ENCODE data around the gene HAND1. TPM values are rescaled to one million over a fixed set of nuclear protein-coding genes. Genes with fewer than 3 reads are reported as not detected.

HAND1 gene
- total RNA-seq, 1 donor from 2014 or later = 0.47 TPM

- Mint-ChIP-seq H3K36me3 (ENCODE audit: unreplicated experiment) (peaks cover 5% of the 10 kb centered on the region), H3K9me3 (ENCODE audit: unreplicated experiment) (peaks cover 10% of the 10 kb centered on the region), H3K27me3 (ENCODE audit: unreplicated experiment) (peaks cover 50% of the 10 kb centered on the region), H3K4me3 (ENCODE audit: unreplicated experiment) (peak overlapping the region; percentile 35), H3K27ac (ENCODE audit: unreplicated experiment) (no peak overlapping the region), H3K4me1 (ENCODE audit: low read depth, unreplicated experiment) (peaks cover 36% of the 10 kb centered on the region)
- no peak for DNase-seq
- no peak for TF ChIP-seq CTCF (IDR thresholded peaks at IDR 0.05; ENCODE audit: partially characterized antibody, unreplicated experiment)
Measured at GRCh38 chr5:154480847-154481246, 2.8 kb upstream of the HAND1 start.

- H3K27ac Mint-ChIP-seq (ENCODE audit: unreplicated experiment) = no peak overlapping the region
- H3K4me1 Mint-ChIP-seq (ENCODE audit: low read depth, unreplicated experiment) = peaks cover 31% of the 10 kb centered on the region
- DNase-seq = no peak
Measured at GRCh38 chr5:154479944-154480750, 2.1 kb upstream of the HAND1 start.

GRCh38 chr5:154479160-154479943, 1.3 kb upstream of the HAND1 start:
- peaks cover 11% of the 10 kb centered on the region for H3K9me3 Mint-ChIP-seq (ENCODE audit: unreplicated experiment)

More at GRCh38 chr5:154479944-154480750, 2.1 kb upstream of the HAND1 start:
- Mint-ChIP-seq H3K9me3 (ENCODE audit: unreplicated experiment) (peaks cover 9% of the 10 kb centered on the region), H3K27me3 (ENCODE audit: unreplicated experiment) (peaks cover 50% of the 10 kb centered on the region), H3K36me3 (ENCODE audit: unreplicated experiment) (peaks cover 5% of the 10 kb centered on the region), H3K4me3 (ENCODE audit: unreplicated experiment) (peak overlapping the region; percentile 69)
- TF ChIP-seq CTCF (IDR thresholded peaks at IDR 0.05; ENCODE audit: partially characterized antibody, unreplicated experiment) = no peak

GRCh38 chr5:154478752-154479159, 729 bp upstream of the HAND1 start:
- no peak for DNase-seq
- Mint-ChIP-seq H3K4me1 (ENCODE audit: low read depth, unreplicated experiment) (peaks cover 29% of the 10 kb centered on the region), H3K27ac (ENCODE audit: unreplicated experiment) (no peak overlapping the region), H3K9me3 (ENCODE audit: unreplicated experiment) (peaks cover 10% of the 10 kb centered on the region), H3K27me3 (ENCODE audit: unreplicated experiment) (peaks cover 49% of the 10 kb centered on the region), H3K4me3 (ENCODE audit: unreplicated experiment) (peak overlapping the region; percentile 69), H3K36me3 (ENCODE audit: unreplicated experiment) (peaks cover 5% of the 10 kb centered on the region)
- no peak for TF ChIP-seq CTCF (IDR thresholded peaks at IDR 0.05; ENCODE audit: partially characterized antibody, unreplicated experiment)

More at GRCh38 chr5:154479160-154479943, 1.3 kb upstream of the HAND1 start:
- Mint-ChIP-seq H3K36me3 (ENCODE audit: unreplicated experiment) (peaks cover 5% of the 10 kb centered on the region), H3K27ac (ENCODE audit: unreplicated experiment) (peak overlapping the region; percentile 64), H3K4me3 (ENCODE audit: unreplicated experiment) (peak overlapping the region; percentile 69), H3K4me1 (ENCODE audit: low read depth, unreplicated experiment) (peaks cover 31% of the 10 kb centered on the region), H3K27me3 (ENCODE audit: unreplicated experiment) (peaks cover 54% of the 10 kb centered on the region)
- DNase-seq = no peak
- no peak for TF ChIP-seq CTCF (IDR thresholded peaks at IDR 0.05; ENCODE audit: partially characterized antibody, unreplicated experiment)
